ENCODE data around the gene NTM. TPM values are rescaled to one million over a fixed set of nuclear protein-coding genes. Genes with fewer than 3 reads are reported as not detected.
A peak's percentile ranks its signal among the peaks of the same experiment; 100 is the strongest.
"Not testable (repeated sequence)": the region's sequence is repeated elsewhere in the genome, so short reads cannot be mapped to it uniquely, and the experiment has no call there.

NTM gene
- polyA plus RNA-seq, 1 donor (not counting 4 experiments of a cell fraction or from before 2014, with no cell fraction given), result 47.9 TPM

GRCh38 chr11:132318421-132319157 lies 948.2 kb downstream of the NTM start:
- H3K4me3 ChIP-seq (ENCODE audit: control insufficient read depth in 2 of 3, extremely low read depth in 1 of 3, insufficient read depth in 2 of 3, low read depth in 1 of 3, low read length in 3 of 3), result no peak overlapping the region
- H3K9ac ChIP-seq (ENCODE audit: control insufficient read depth, extremely low read depth, insufficient read depth, low read length), result no peak overlapping the region
- no peaks in the 10 kb centered on the region for H3K4me1 ChIP-seq (ENCODE audit: control insufficient read depth, extremely low read depth, insufficient read depth, low read length)
- no peak overlapping the region for H3K4me2 ChIP-seq (ENCODE audit: control insufficient read depth, extremely low read depth, insufficient read depth, low read depth, low read length)
- H3K27ac ChIP-seq (ENCODE audit: control insufficient read depth, insufficient read depth, low read length), result no peak overlapping the region
- no peak for DNase-seq (ENCODE audit: low read depth, low spot score)
- H2AFZ ChIP-seq (ENCODE audit: control insufficient read depth, low read length), result no peak overlapping the region
- peak; percentile 56 for FAIRE-seq
- dilution Hi-C loops (cut with MboI; ENCODE audit: extremely low pct_ligation_motif_present, low sequenced_read_pairs), result no loop called here
- H3K9me1 ChIP-seq (ENCODE audit: control insufficient read depth, extremely low read depth, insufficient read depth, low read length), result no peaks in the 10 kb centered on the region
- no peaks in the 10 kb centered on the region for H3K9me3 ChIP-seq (ENCODE audit: control insufficient read depth, low read depth, low read length)
- H3K27me3 ChIP-seq (ENCODE audit: control insufficient read depth, extremely low read depth, insufficient read depth, low read length), result no peaks in the 10 kb centered on the region
- TF ChIP-seq EZH2 (IDR thresholded peaks at IDR 0.05; ENCODE audit: low read length), result no peak
- peak in 1 of 3 experiments; percentile 46 for TF ChIP-seq CTCF (optimal IDR thresholded peaks at IDR 0.05 in 1 of 3, IDR thresholded peaks at IDR 0.05 in 1 of 3, conservative IDR thresholded peaks at IDR 0.05 in 1 of 3; ENCODE audit: extremely low read depth in 1 of 3, insufficient read depth in 2 of 3, low read length in 3 of 3)
- no peaks in the 10 kb centered on the region for H4K20me1 ChIP-seq (ENCODE audit: control insufficient read depth, extremely low read depth, insufficient read depth, low read length)
- H3K36me3 ChIP-seq (ENCODE audit: control insufficient read depth in 2 of 2, extremely low read depth in 1 of 2, insufficient read depth in 2 of 2, low read length in 2 of 2), result no peaks in the 10 kb centered on the region
- H3K79me2 ChIP-seq (ENCODE audit: control insufficient read depth, insufficient read depth, low read length), result no peaks in the 10 kb centered on the region

- dilution Hi-C loops (cut with MboI; ENCODE audit: extremely low pct_ligation_motif_present, low sequenced_read_pairs); H3K27ac ChIP-seq (ENCODE audit: control insufficient read depth, insufficient read depth, low read length); H3K79me2 ChIP-seq (ENCODE audit: control insufficient read depth, insufficient read depth, low read length); H3K4me3 ChIP-seq (ENCODE audit: control insufficient read depth in 2 of 3, extremely low read depth in 1 of 3, insufficient read depth in 2 of 3, low read depth in 1 of 3, low read length in 3 of 3); DNase-seq (ENCODE audit: low read depth, low spot score); H3K4me1 ChIP-seq (ENCODE audit: control insufficient read depth, extremely low read depth, insufficient read depth, low read length); H3K27me3 ChIP-seq (ENCODE audit: control insufficient read depth, extremely low read depth, insufficient read depth, low read length); H3K36me3 ChIP-seq (ENCODE audit: control insufficient read depth in 2 of 2, extremely low read depth in 1 of 2, insufficient read depth in 2 of 2, low read length in 2 of 2); FAIRE-seq; H3K4me2 ChIP-seq (ENCODE audit: control insufficient read depth, extremely low read depth, insufficient read depth, low read depth, low read length); H3K9ac ChIP-seq (ENCODE audit: control insufficient read depth, extremely low read depth, insufficient read depth, low read length); H2AFZ ChIP-seq (ENCODE audit: control insufficient read depth, low read length); H3K9me1 ChIP-seq (ENCODE audit: control insufficient read depth, extremely low read depth, insufficient read depth, low read length); H3K9me3 ChIP-seq (ENCODE audit: control insufficient read depth, low read depth, low read length); H4K20me1 ChIP-seq (ENCODE audit: control insufficient read depth, extremely low read depth, insufficient read depth, low read length): not testable (repeated sequence)
Measured at GRCh38 chr11:132319419-132319818, 949.0 kb downstream of the NTM start.

DNA sequence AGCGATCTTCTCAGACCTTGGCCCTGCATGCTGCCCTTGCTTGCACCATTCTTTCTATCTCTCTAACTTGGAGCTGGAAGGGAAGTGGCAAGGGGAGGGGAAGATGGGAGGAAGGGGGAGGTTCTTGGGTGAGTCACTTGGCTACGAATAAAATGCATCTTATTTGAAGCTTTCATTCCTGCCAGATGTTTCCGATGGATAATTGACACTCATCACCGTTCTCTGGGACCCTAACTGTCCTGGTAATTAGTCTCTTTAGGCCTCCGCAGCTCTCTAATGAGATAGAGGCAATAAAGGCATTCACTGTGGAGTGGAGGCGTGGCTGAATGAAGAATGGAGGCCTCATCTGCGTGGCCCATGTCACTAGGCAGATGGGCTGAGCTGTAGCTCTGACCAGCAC lies 960.1 kb downstream of the NTM start:
- Histone ChIP-seq H3K9ac (ENCODE audit: control insufficient read depth, extremely low read depth, insufficient read depth, low read length) (no peak overlapping the region), H2AFZ (ENCODE audit: control insufficient read depth, low read length) (no peak overlapping the region), H3K4me3 (ENCODE audit: control insufficient read depth in 2 of 3, extremely low read depth in 1 of 3, insufficient read depth in 2 of 3, low read depth in 1 of 3, low read length in 3 of 3) (no peak overlapping the region), H3K9me3 (ENCODE audit: control insufficient read depth, low read depth, low read length) (peaks cover 2% of the 10 kb centered on the region), H3K4me2 (ENCODE audit: control insufficient read depth, extremely low read depth, insufficient read depth, low read depth, low read length) (no peak overlapping the region), H3K36me3 (ENCODE audit: control insufficient read depth in 2 of 2, extremely low read depth in 1 of 2, insufficient read depth in 2 of 2, low read length in 2 of 2) (no peaks in the 10 kb centered on the region), H4K20me1 (ENCODE audit: control insufficient read depth, extremely low read depth, insufficient read depth, low read length) (no peaks in the 10 kb centered on the region), H3K79me2 (ENCODE audit: control insufficient read depth, insufficient read depth, low read length) (no peaks in the 10 kb centered on the region), H3K27ac (ENCODE audit: control insufficient read depth, insufficient read depth, low read length) (no peak overlapping the region), H3K4me1 (ENCODE audit: control insufficient read depth, extremely low read depth, insufficient read depth, low read length) (no peaks in the 10 kb centered on the region), H3K9me1 (ENCODE audit: control insufficient read depth, extremely low read depth, insufficient read depth, low read length) (no peaks in the 10 kb centered on the region), H3K27me3 (ENCODE audit: control insufficient read depth, extremely low read depth, insufficient read depth, low read length) (no peaks in the 10 kb centered on the region)
- FAIRE-seq (no peak), DNase-seq (ENCODE audit: low read depth, low spot score) (no peak)
- dilution Hi-C loops (cut with MboI; ENCODE audit: extremely low pct_ligation_motif_present, low sequenced_read_pairs), result no loop called here
- TF ChIP-seq EZH2 (IDR thresholded peaks at IDR 0.05; ENCODE audit: low read length), result no peak
- TF ChIP-seq CTCF (optimal IDR thresholded peaks at IDR 0.05 in 1 of 3, IDR thresholded peaks at IDR 0.05 in 1 of 3, conservative IDR thresholded peaks at IDR 0.05 in 1 of 3; ENCODE audit: extremely low read depth in 1 of 3, insufficient read depth in 2 of 3, low read length in 3 of 3), result no peak
